Prostate gland (tissue), 2 donors: ENCODE measurements around the gene PPY.

Experiments used
- POLR2A ChIP-seq: fragments of 450-650 bp; IDR thresholded peaks from one replicate; pipeline ENCODE4 v1.6.1; 2016; ENCODE audit warnings: antibody characterized with exemption, mild to moderate bottlenecking
- POLR2AphosphoS5 ChIP-seq: sonication (generic); formaldehyde crosslinking; IDR thresholded peaks from one replicate; pipeline ENCODE4 v1.6.1; 2017; ENCODE audit warnings: antibody characterized with exemption
- TF ChIP-seq, protein P1 (sequence below), 4 experiments: fragments of 200-600 bp in 2 of 4; fragments of 450-650 bp in 2 of 4; sonication (generic) in 2 of 4; IDR thresholded peaks; 1 replicate in 3 of 4; 2 replicates in 1 of 4; pipeline ENCODE4 v1.5.1; 2016 to 2019; ENCODE audit warnings: antibody characterized with exemption in 4 of 4, mild to moderate bottlenecking in 2 of 4, moderate library complexity in 2 of 4

DNA sequence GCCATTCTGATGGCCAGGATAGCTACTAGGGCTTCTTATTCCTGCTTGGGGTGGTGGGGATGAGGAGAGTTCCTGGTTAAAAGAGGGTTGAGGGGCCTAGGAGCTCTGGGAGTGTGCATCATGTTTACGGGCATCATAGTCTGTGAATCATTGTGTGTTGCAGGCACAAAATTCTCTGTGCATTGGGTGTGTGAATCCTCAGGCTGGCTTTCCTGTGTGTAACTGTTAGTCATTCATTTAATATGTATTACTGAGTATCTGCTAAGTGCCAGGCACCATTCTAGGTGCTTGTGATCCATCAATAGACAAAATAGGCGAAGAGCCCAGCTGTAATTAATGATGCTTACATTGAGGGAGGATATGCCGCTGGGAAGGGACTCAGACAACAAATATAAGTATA lies 5.8 kb downstream of the PPY start:
- TF ChIP-seq, protein P1, sequence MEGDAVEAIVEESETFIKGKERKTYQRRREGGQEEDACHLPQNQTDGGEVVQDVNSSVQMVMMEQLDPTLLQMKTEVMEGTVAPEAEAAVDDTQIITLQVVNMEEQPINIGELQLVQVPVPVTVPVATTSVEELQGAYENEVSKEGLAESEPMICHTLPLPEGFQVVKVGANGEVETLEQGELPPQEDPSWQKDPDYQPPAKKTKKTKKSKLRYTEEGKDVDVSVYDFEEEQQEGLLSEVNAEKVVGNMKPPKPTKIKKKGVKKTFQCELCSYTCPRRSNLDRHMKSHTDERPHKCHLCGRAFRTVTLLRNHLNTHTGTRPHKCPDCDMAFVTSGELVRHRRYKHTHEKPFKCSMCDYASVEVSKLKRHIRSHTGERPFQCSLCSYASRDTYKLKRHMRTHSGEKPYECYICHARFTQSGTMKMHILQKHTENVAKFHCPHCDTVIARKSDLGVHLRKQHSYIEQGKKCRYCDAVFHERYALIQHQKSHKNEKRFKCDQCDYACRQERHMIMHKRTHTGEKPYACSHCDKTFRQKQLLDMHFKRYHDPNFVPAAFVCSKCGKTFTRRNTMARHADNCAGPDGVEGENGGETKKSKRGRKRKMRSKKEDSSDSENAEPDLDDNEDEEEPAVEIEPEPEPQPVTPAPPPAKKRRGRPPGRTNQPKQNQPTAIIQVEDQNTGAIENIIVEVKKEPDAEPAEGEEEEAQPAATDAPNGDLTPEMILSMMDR (IDR thresholded peaks at IDR 0.05), result no peak
- no peak for TF ChIP-seq POLR2A
- no peak for TF ChIP-seq POLR2AphosphoS5
